Measurements from ENCODE around the gene RNPEP. TPM values are rescaled to one million over a fixed set of nuclear protein-coding genes. Genes with fewer than 3 reads are reported as not detected.

The RNPEP gene
- total and polyA plus RNA-seq, 2 experiments from 2014 or later: 57.9 to 74.2 TPM

- Histone ChIP-seq H3K9me2 (replicated peaks; ENCODE audit: insufficient read depth) (no peaks in the 10 kb centered on the region), H3K36me3 (replicated peaks; ENCODE audit: insufficient read depth, low read depth) (no peaks in the 10 kb centered on the region), H3K4me1 (ENCODE audit: insufficient read depth) (peaks cover 8% of the 10 kb centered on the region), H3K27me3 (no peaks in the 10 kb centered on the region), H3K27ac (peak overlapping the region; percentile 28), H3K9me3 (ENCODE audit: low read depth) (no peaks in the 10 kb centered on the region), H3K4me2 (no peak overlapping the region), H2AFZ (no peak overlapping the region), H4K20me1 (ENCODE audit: insufficient read depth, poor library complexity, severe bottlenecking) (no peaks in the 10 kb centered on the region), H3K4me3 (no peak overlapping the region), H3K79me2 (no peaks in the 10 kb centered on the region)
- 75% methylated on average over 2 of the region's 2 CpGs for WGBS (ENCODE audit: low lambda C conversion rate, missing lambda C conversion rate)
- DNase-seq (ENCODE audit: low spot score): no peak
- TF ChIP-seq EZH2phosphoT487 (IDR thresholded peaks at IDR 0.05; ENCODE audit: low read depth, severe bottlenecking, unreplicated experiment) (no peak), EZH2 (IDR thresholded peaks at IDR 0.05; ENCODE audit: borderline replicate concordance) (no peak), CTCF (IDR thresholded peaks at IDR 0.05; ENCODE audit: poor library complexity) (no peak)
These were observed 47.3 kb downstream of the RNPEP start for GRCh38 chr1:202029727-202030126.

GRCh38 chr1:202031796-202032195 lies 49.3 kb downstream of the RNPEP start:
- H3K4me2 ChIP-seq: no peak overlapping the region
- H4K20me1 ChIP-seq (ENCODE audit: insufficient read depth, poor library complexity, severe bottlenecking): no peaks in the 10 kb centered on the region
- H3K9me3 ChIP-seq (ENCODE audit: low read depth): no peaks in the 10 kb centered on the region
- DNase-seq (ENCODE audit: low spot score): no peak
- no peaks in the 10 kb centered on the region for H3K27me3 ChIP-seq
- no peaks in the 10 kb centered on the region for H3K9me2 ChIP-seq (replicated peaks; ENCODE audit: insufficient read depth)
- no peak overlapping the region for H2AFZ ChIP-seq
- TF ChIP-seq EZH2phosphoT487 (IDR thresholded peaks at IDR 0.05; ENCODE audit: low read depth, severe bottlenecking, unreplicated experiment) (no peak), CTCF (IDR thresholded peaks at IDR 0.05; ENCODE audit: poor library complexity) (no peak), EZH2 (IDR thresholded peaks at IDR 0.05; ENCODE audit: borderline replicate concordance) (no peak)
- H3K36me3 ChIP-seq (replicated peaks; ENCODE audit: insufficient read depth, low read depth): no peaks in the 10 kb centered on the region
- H3K4me3 ChIP-seq: no peak overlapping the region
- 73% methylated on average over 4 of the region's 4 CpGs for WGBS (ENCODE audit: low lambda C conversion rate, missing lambda C conversion rate)
- peaks cover 20% of the 10 kb centered on the region for H3K4me1 ChIP-seq (ENCODE audit: insufficient read depth)
- no peaks in the 10 kb centered on the region for H3K79me2 ChIP-seq
- peak overlapping the region; percentile 72 for H3K27ac ChIP-seq

- Histone ChIP-seq H3K4me3 (no peak overlapping the region), H3K4me1 (ENCODE audit: insufficient read depth) (peaks cover 20% of the 10 kb centered on the region), H3K4me2 (peak overlapping the region; percentile 50), H3K9me2 (replicated peaks; ENCODE audit: insufficient read depth) (no peaks in the 10 kb centered on the region), H2AFZ (no peak overlapping the region), H3K27ac (peak overlapping the region; percentile 96), H3K9me3 (ENCODE audit: low read depth) (no peaks in the 10 kb centered on the region), H3K27me3 (no peaks in the 10 kb centered on the region), H3K79me2 (no peaks in the 10 kb centered on the region), H4K20me1 (ENCODE audit: insufficient read depth, poor library complexity, severe bottlenecking) (no peaks in the 10 kb centered on the region), H3K36me3 (replicated peaks; ENCODE audit: insufficient read depth, low read depth) (no peaks in the 10 kb centered on the region)
- no peak for DNase-seq (ENCODE audit: low spot score)
- TF ChIP-seq CTCF (IDR thresholded peaks at IDR 0.05; ENCODE audit: poor library complexity) (no peak), EZH2phosphoT487 (IDR thresholded peaks at IDR 0.05; ENCODE audit: low read depth, severe bottlenecking, unreplicated experiment) (no peak), EZH2 (IDR thresholded peaks at IDR 0.05; ENCODE audit: borderline replicate concordance) (no peak)
- WGBS (ENCODE audit: low lambda C conversion rate, missing lambda C conversion rate): 74% methylated on average over 6 of the region's 7 CpGs
These were observed 51.8 kb downstream of the RNPEP start for GRCh38 chr1:202034149-202034682.

Measured in hepatocyte (in vitro differentiated cells).